HG03469 (cell line): ENCODE data around the gene NRSN1.
"Not testable (repeated sequence)": the region's sequence is repeated elsewhere in the genome, so short reads cannot be mapped to it uniquely, and the experiment has no call there.

Source experiments
- ATAC-seq: cut with Tn5 transposase; IDR thresholded peaks from one replicate; pipeline ENCODE4 v1.9.1; 2021; ENCODE audit warnings: mild to moderate bottlenecking, moderate library complexity, moderate number of reproducible peaks; ENCODE audit not compliant: unreplicated experiment

The NRSN1 gene

GRCh38 chr6:24140591-24140990 is 14.6 kb downstream of the NRSN1 start:
- no peak for ATAC-seq

- ATAC-seq, result not testable (repeated sequence)
Measured at GRCh38 chr6:24142733-24143132, 16.7 kb downstream of the NRSN1 start.

- ATAC-seq, result no peak
Measured at GRCh38 chr6:24145690-24146131, 19.7 kb downstream of the NRSN1 start.

GRCh38 chr6:24146871-24147270 is 20.9 kb downstream of the NRSN1 start:
- no peak for ATAC-seq

- no peak for ATAC-seq
Measured at GRCh38 chr6:24147511-24148153, 21.6 kb downstream of the NRSN1 start.

GRCh38 chr6:24148154-24148570 is 22.1 kb downstream of the NRSN1 start:
- ATAC-seq, result no peak

- ATAC-seq, result no peak
Measured at GRCh38 chr6:24148684-24149083, 22.7 kb downstream of the NRSN1 start.

GRCh38 chr6:24149296-24149695 is 23.3 kb downstream of the NRSN1 start:
- ATAC-seq, result no peak

- no peak for ATAC-seq
Measured at GRCh38 chr6:24149836-24150235, 23.8 kb downstream of the NRSN1 start.

- no peak for ATAC-seq
Measured at GRCh38 chr6:24152014-24152413, 26.0 kb downstream of the NRSN1 start.

- ATAC-seq, result no peak
Measured at GRCh38 chr6:24154121-24154520, 28.1 kb downstream of the NRSN1 start.

- ATAC-seq, result no peak
Measured at GRCh38 chr6:24157886-24158285, 31.9 kb downstream of the NRSN1 start.

- no peak for ATAC-seq
Measured at GRCh38 chr6:24183584-24183983, 57.6 kb downstream of the NRSN1 start.

- ATAC-seq, result no peak
Measured at GRCh38 chr6:24186349-24186748, 60.3 kb downstream of the NRSN1 start.

- ATAC-seq, result no peak
Measured at GRCh38 chr6:24187965-24188577, 62.1 kb downstream of the NRSN1 start.

- no peak for ATAC-seq
Measured at GRCh38 chr6:24188578-24189080, 62.6 kb downstream of the NRSN1 start.

GRCh38 chr6:24191346-24191745 is 65.3 kb downstream of the NRSN1 start:
- no peak for ATAC-seq

- no peak for ATAC-seq
Measured at GRCh38 chr6:24193364-24193763, 67.3 kb downstream of the NRSN1 start.

- no peak for ATAC-seq
Measured at GRCh38 chr6:24194978-24195700, 69.1 kb downstream of the NRSN1 start.

- ATAC-seq, result no peak
Measured at GRCh38 chr6:24195836-24196597, 70.0 kb downstream of the NRSN1 start.
